IPS-20b (cell line): ENCODE results near the gene POU5F1.
"Not testable (repeated sequence)": the region's sequence is repeated elsewhere in the genome, so short reads cannot be mapped to it uniquely, and the experiment has no call there.

Experiments used
- H3K27ac ChIP-seq: one replicate; pipeline ENCODE4 v1.5.1; 2013; ENCODE audit warnings: low read length
- H3K27me3 ChIP-seq: 2 replicates; pipeline ENCODE4 v1.6.1; 2013; ENCODE audit warnings: mild to moderate bottlenecking, low read length, inconsistent platforms; ENCODE audit not compliant: insufficient read depth
- H3K36me3 ChIP-seq: 2 replicates; pipeline ENCODE4 v1.6.1; 2013; ENCODE audit warnings: low read depth, mild to moderate bottlenecking, inconsistent platforms, low read length, moderate library complexity; ENCODE audit not compliant: insufficient read depth
- H3K4me1 ChIP-seq: 2 replicates; pipeline ENCODE4 v1.6.1; 2013; ENCODE audit warnings: mild to moderate bottlenecking, control low read depth, inconsistent platforms, low read length, moderate library complexity; ENCODE audit not compliant: insufficient read depth
- H3K4me3 ChIP-seq: 2 replicates; pipeline ENCODE4 v1.5.1; 2013; ENCODE audit warnings: mild to moderate bottlenecking, low read length, inconsistent platforms
- H3K9ac ChIP-seq: 2 replicates; pipeline ENCODE4 v1.6.1; 2013; ENCODE audit warnings: low read depth, mild to moderate bottlenecking, inconsistent platforms, low read length, moderate library complexity
- H3K9me3 ChIP-seq: 2 replicates; pipeline ENCODE4 v1.6.1; 2013; ENCODE audit warnings: mild to moderate bottlenecking, low read depth, low read length, inconsistent platforms; ENCODE audit not compliant: insufficient read depth

POU5F1 gene

GRCh38 chr6:31187780-31188194, 17.3 kb upstream of the POU5F1 start:
- H3K27ac ChIP-seq = no peak overlapping the region
- H3K36me3 ChIP-seq = no peaks in the 10 kb centered on the region

GRCh38 chr6:31186052-31186734, 15.7 kb upstream of the POU5F1 start:
- H3K4me3 ChIP-seq = no peak overlapping the region
- H3K9me3 ChIP-seq = no peaks in the 10 kb centered on the region
- no peaks in the 10 kb centered on the region for H3K27me3 ChIP-seq
- no peaks in the 10 kb centered on the region for H3K36me3 ChIP-seq
- peaks cover 3% of the 10 kb centered on the region; the same call in 1 of the 2 replicates for H3K4me1 ChIP-seq
- no peak overlapping the region for H3K27ac ChIP-seq
- no peak overlapping the region for H3K9ac ChIP-seq

More at GRCh38 chr6:31187780-31188194, 17.3 kb upstream of the POU5F1 start:
- no peaks in the 10 kb centered on the region for H3K27me3 ChIP-seq
- H3K4me3 ChIP-seq = no peak overlapping the region
- H3K9me3 ChIP-seq = no peaks in the 10 kb centered on the region
- peaks cover 3% of the 10 kb centered on the region; the same call in 1 of the 2 replicates for H3K4me1 ChIP-seq
- no peak overlapping the region for H3K9ac ChIP-seq

GRCh38 chr6:31185695-31186051, 15.2 kb upstream of the POU5F1 start:
- not testable (repeated sequence) for H3K9me3 ChIP-seq, H3K27ac ChIP-seq, H3K4me3 ChIP-seq, H3K27me3 ChIP-seq, H3K4me1 ChIP-seq, H3K9ac ChIP-seq, H3K36me3 ChIP-seq

- not testable (repeated sequence) for H3K36me3 ChIP-seq, H3K9me3 ChIP-seq, H3K27ac ChIP-seq, H3K4me3 ChIP-seq, H3K9ac ChIP-seq, H3K27me3 ChIP-seq, H3K4me1 ChIP-seq
Observed at GRCh38 chr6:31183859-31184258, 13.4 kb upstream of the POU5F1 start.

GRCh38 chr6:31183287-31183686, 12.8 kb upstream of the POU5F1 start:
- H3K9me3 ChIP-seq, H3K4me3 ChIP-seq, H3K36me3 ChIP-seq, H3K27ac ChIP-seq, H3K9ac ChIP-seq, H3K4me1 ChIP-seq, H3K27me3 ChIP-seq: not testable (repeated sequence)

- no peaks in the 10 kb centered on the region for H3K27me3 ChIP-seq
- no peaks in the 10 kb centered on the region for H3K36me3 ChIP-seq
- H3K4me3 ChIP-seq = no peak overlapping the region
- H3K27ac ChIP-seq = no peak overlapping the region
- no peak overlapping the region for H3K9ac ChIP-seq
- H3K4me1 ChIP-seq = peaks cover 3% of the 10 kb centered on the region
- H3K9me3 ChIP-seq = no peaks in the 10 kb centered on the region
Observed at GRCh38 chr6:31180500-31180899, 10.0 kb upstream of the POU5F1 start.

GRCh38 chr6:31179896-31180295, 9.4 kb upstream of the POU5F1 start:
- H3K27ac ChIP-seq = no peak overlapping the region
- H3K9me3 ChIP-seq = no peaks in the 10 kb centered on the region
- peaks cover 3% of the 10 kb centered on the region; the same call in 1 of the 2 replicates for H3K4me1 ChIP-seq
- no peak overlapping the region for H3K9ac ChIP-seq
- no peaks in the 10 kb centered on the region for H3K36me3 ChIP-seq
- H3K27me3 ChIP-seq = no peaks in the 10 kb centered on the region
- no peak overlapping the region for H3K4me3 ChIP-seq

- Histone ChIP-seq H3K4me3 (no peak overlapping the region), H3K9me3 (no peaks in the 10 kb centered on the region), H3K36me3 (no peaks in the 10 kb centered on the region), H3K27ac (no peak overlapping the region), H3K4me1 (peaks cover 4% of the 10 kb centered on the region), H3K27me3 (no peaks in the 10 kb centered on the region), H3K9ac (no peak overlapping the region)
Observed at GRCh38 chr6:31179042-31179386, 8.5 kb upstream of the POU5F1 start.

- no peak overlapping the region for H3K4me3 ChIP-seq
- H3K9ac ChIP-seq = no peak overlapping the region
- H3K36me3 ChIP-seq = no peaks in the 10 kb centered on the region
- H3K9me3 ChIP-seq = no peaks in the 10 kb centered on the region
- H3K27ac ChIP-seq = no peak overlapping the region
- peaks cover 9% of the 10 kb centered on the region for H3K4me1 ChIP-seq
- H3K27me3 ChIP-seq = no peaks in the 10 kb centered on the region
Observed at GRCh38 chr6:31178143-31179041, 7.9 kb upstream of the POU5F1 start.

GRCh38 chr6:31175971-31176370, 5.5 kb upstream of the POU5F1 start:
- Histone ChIP-seq H3K27me3 (no peaks in the 10 kb centered on the region), H3K4me3 (no peak overlapping the region), H3K9me3 (no peaks in the 10 kb centered on the region), H3K36me3 (no peaks in the 10 kb centered on the region), H3K9ac (no peak overlapping the region), H3K27ac (no peak overlapping the region), H3K4me1 (peaks cover 15% of the 10 kb centered on the region)

GRCh38 chr6:31174378-31174777, 3.9 kb upstream of the POU5F1 start:
- no peaks in the 10 kb centered on the region for H3K9me3 ChIP-seq
- H3K27me3 ChIP-seq = no peaks in the 10 kb centered on the region
- H3K27ac ChIP-seq = peak overlapping the region; percentile 98
- H3K36me3 ChIP-seq = no peaks in the 10 kb centered on the region
- peak overlapping the region; percentile 96; the same call in 1 of the 2 replicates for H3K9ac ChIP-seq
- H3K4me3 ChIP-seq = no peak overlapping the region
- peaks cover 19% of the 10 kb centered on the region for H3K4me1 ChIP-seq

GRCh38 chr6:31173406-31173805, 2.9 kb upstream of the POU5F1 start:
- Histone ChIP-seq H3K9ac (peak overlapping the region; percentile 96), H3K9me3 (no peaks in the 10 kb centered on the region), H3K27me3 (no peaks in the 10 kb centered on the region), H3K4me3 (peak overlapping the region; percentile 85), H3K36me3 (peaks cover 5% of the 10 kb centered on the region; the same call in 1 of the 2 replicates), H3K4me1 (peaks cover 19% of the 10 kb centered on the region), H3K27ac (peak overlapping the region; percentile 98)
